ENCODE data around the gene PHF14. TPM values are rescaled to one million over a fixed set of nuclear protein-coding genes. Genes with fewer than 3 reads are reported as not detected.

Gene PHF14
- total and polyA plus RNA-seq, 2 experiments from 2014 or later: 72.0 to 87.9 TPM

- H3K9me2 ChIP-seq (ENCODE audit: insufficient read depth): no peaks in the 10 kb centered on the region
- H3K36me3 ChIP-seq (ENCODE audit: insufficient read depth): no peaks in the 10 kb centered on the region
- no peaks in the 10 kb centered on the region for H3K27me3 Mint-ChIP-seq (ENCODE audit: insufficient read depth, low read depth, poor library complexity)
- H3K27me3 ChIP-seq (ENCODE audit: insufficient read depth): no peaks in the 10 kb centered on the region
- H3K4me3 Mint-ChIP-seq: no peak overlapping the region
- no peaks in the 10 kb centered on the region for H3F3A ChIP-seq (replicated peaks; ENCODE audit: low read depth)
- no peaks in the 10 kb centered on the region for H3K36me3 Mint-ChIP-seq (ENCODE audit: low read depth)
- H2AFZ ChIP-seq: no peak overlapping the region
- no peak overlapping the region for H3K27ac Mint-ChIP-seq
- H3K9me3 Mint-ChIP-seq: no peaks in the 10 kb centered on the region
- no peak overlapping the region for H3K4me2 ChIP-seq
- no peak for DNase-seq (ENCODE audit: low spot score)
- no peak for ATAC-seq
- TF ChIP-seq POLR2AphosphoS5 (IDR thresholded peaks at IDR 0.05; ENCODE audit: low read depth) (no peak), CREB1 (CRISPR knock-in tag; IDR thresholded peaks at IDR 0.05; ENCODE audit: low read depth) (no peak), NANOG (IDR thresholded peaks at IDR 0.05; ENCODE audit: borderline replicate concordance) (no peak), ZNF462 (CRISPR knock-in tag; IDR thresholded peaks at IDR 0.05) (no peak), STAT1 (IDR thresholded peaks at IDR 0.05; ENCODE audit: unreplicated experiment) (no peak), EZH2 (IDR thresholded peaks at IDR 0.05; ENCODE audit: low read depth, unreplicated experiment) (no peak), ZNF331 (CRISPR knock-in tag; IDR thresholded peaks at IDR 0.05; ENCODE audit: low read depth) (no peak), EZH2phosphoT487 (IDR thresholded peaks at IDR 0.05; ENCODE audit: unreplicated experiment) (no peak), JUNB (IDR thresholded peaks at IDR 0.05; ENCODE audit: unreplicated experiment) (no peak), REST (IDR thresholded peaks at IDR 0.05; ENCODE audit: unreplicated experiment) (no peak), CTCF (conservative IDR thresholded peaks at IDR 0.05; ENCODE audit: low read depth in 2 of 2) (no peak), ZNF114 (CRISPR knock-in tag; IDR thresholded peaks at IDR 0.05) (no peak), ETS1 (IDR thresholded peaks at IDR 0.05) (no peak)
- no peaks in the 10 kb centered on the region for H3K4me1 Mint-ChIP-seq
- H3K79me2 ChIP-seq (replicated peaks; ENCODE audit: insufficient read depth): no peaks in the 10 kb centered on the region
- no peak overlapping the region for H3K27ac ChIP-seq (ENCODE audit: low read depth)
- no peak overlapping the region for H3K4me3 ChIP-seq
- H3K4me1 ChIP-seq (ENCODE audit: insufficient read depth): no peaks in the 10 kb centered on the region
- no peaks in the 10 kb centered on the region for H4K20me1 ChIP-seq (replicated peaks; ENCODE audit: insufficient read depth)
Observed at GRCh38 chr7:11141541-11141940, 167.9 kb downstream of the PHF14 start.
